GM12878 (cell line): Measurements from ENCODE around the gene SEMA4D. TPM values are rescaled to one million over a fixed set of nuclear protein-coding genes. Genes with fewer than 3 reads are reported as not detected.

Experiments used
- BACH1 ChIP-seq: fragments of 450-650 bp; IDR thresholded peaks from 2 replicates; pipeline ENCODE4 v1.6.1; 2017; ENCODE audit warnings: mild to moderate bottlenecking, borderline replicate concordance
- CHD4 ChIP-seq: fragments of 200-600 bp; sonication (generic); IDR thresholded peaks from 2 replicates; pipeline ENCODE4 v1.6.1; 2016; ENCODE audit warnings: mild to moderate bottlenecking
- EP300 ChIP-seq, 2 experiments: fragments of 150-350 bp in 1 of 2; IDR thresholded peaks; 2 replicates each; pipeline ENCODE4 v1.6.1; 2011 to 2012; ENCODE audit warnings: low read depth in 2 of 2, low read length in 2 of 2, borderline replicate concordance in 1 of 2, improper control_type of control experiment in 1 of 2, inconsistent platforms in 1 of 2; ENCODE audit not compliant: control insufficient read depth in 1 of 2
- FOS ChIP-seq: IDR thresholded peaks from 3 replicates; pipeline ENCODE4 v1.6.1; 2011; ENCODE audit warnings: borderline replicate concordance; ENCODE audit not compliant: insufficient read length; ENCODE audit errors: extremely low read depth
- KLF5 ChIP-seq: fragments of 450-650 bp; IDR thresholded peaks from 2 replicates; pipeline ENCODE4 v1.6.1; 2014; ENCODE audit warnings: mild to moderate bottlenecking; ENCODE audit not compliant: partially characterized antibody
- MEF2A ChIP-seq: IDR thresholded peaks from 2 replicates; pipeline ENCODE4 v1.6.1; 2011; ENCODE audit warnings: low read depth, mild to moderate bottlenecking, low read length, moderate library complexity; ENCODE audit not compliant: insufficient read depth
- NRF1 ChIP-seq: conservative IDR thresholded peaks from 2 replicates; pipeline ENCODE4 v1.6.1; 2011; ENCODE audit warnings: mild to moderate bottlenecking, low read depth, low read length, improper control_type of control experiment
- TBL1XR1 ChIP-seq: IDR thresholded peaks from 2 replicates; pipeline ENCODE4 v1.6.1; 2012; ENCODE audit warnings: low read depth, low read length, improper control_type of control experiment
- TCF7 ChIP-seq: IDR thresholded peaks from 2 replicates; pipeline ENCODE4 v1.6.1; 2014; ENCODE audit warnings: antibody characterized with exemption, borderline replicate concordance
- YBX1 ChIP-seq: fragments of 450-650 bp; IDR thresholded peaks from 2 replicates; pipeline ENCODE4 v1.6.1; 2016; ENCODE audit warnings: antibody characterized with exemption
- ZNF622 ChIP-seq: fragments of 450-650 bp; IDR thresholded peaks from 2 replicates; pipeline ENCODE4 v1.6.1; 2017; ENCODE audit warnings: mild to moderate bottlenecking, inconsistent platforms
- polyA plus RNA-seq, 11 experiments: library from polyadenylated mRNA; depleted of rRNA in 4 of 11; unstranded in 6 of 11; stranded (reverse) in 5 of 11; fragments of >200 nt; fragmentation: Nextera tagmentation in 4 of 11; fragmentation: Illumina TruSeq in 1 of 11; extraction: Ambion mirVana in 4 of 11; extraction: Trizol in 1 of 11; gene quantifications; 1 replicate in 1 of 11; 2 replicates in 10 of 11; pipeline versions ENCODE4 v1.2.1 to v1.2.3, GENCODE V29; 2011 to 2016; ENCODE audit warnings: inconsistent platforms in 2 of 11, missing spikeins in 2 of 11, low read depth in 1 of 11
- total RNA-seq, 4 experiments: library from RNA; depleted of rRNA in 3 of 4; stranded (reverse); fragments of >200 nt in 3 of 4; fragmentation: Illumina TruSeq in 1 of 4; extraction: Trizol in 1 of 4; gene quantifications; 2 replicates each; pipeline versions ENCODE4 v1.2.1 to v1.2.3, GENCODE V29; 2013 to 2021
- TF ChIP-seq, protein P1 (sequence below): fragments of 450-650 bp; formaldehyde crosslinking; IDR thresholded peaks from 2 replicates; pipeline ENCODE4 v1.4.0; 2020; ENCODE audit warnings: mild to moderate bottlenecking, moderate library complexity
- TF ChIP-seq, protein P2 (sequence below): IDR thresholded peaks from 2 replicates; pipeline ENCODE4 v1.6.1; 2011; ENCODE audit warnings: low read depth, low read length, improper control_type of control experiment, borderline replicate concordance
- TF ChIP-seq, protein P3 (sequence below): fragments of 450-650 bp; IDR thresholded peaks from 2 replicates; pipeline ENCODE4 v1.6.1; 2016; ENCODE audit warnings: mild to moderate bottlenecking, moderate library complexity, borderline replicate concordance
- TF ChIP-seq, protein P4 (sequence below): fragments of 450-650 bp; IDR thresholded peaks from 2 replicates; pipeline ENCODE4 v1.6.1; 2018; ENCODE audit warnings: mild to moderate bottlenecking, low read depth, moderate library complexity; ENCODE audit not compliant: partially characterized antibody

The SEMA4D gene
- total and polyA plus RNA-seq, 10 of the 15 experiments (the other 5 are each of a cell fraction or from before 2014, with no cell fraction given) = 15.1 to 136 (median 39.6) TPM

DNA sequence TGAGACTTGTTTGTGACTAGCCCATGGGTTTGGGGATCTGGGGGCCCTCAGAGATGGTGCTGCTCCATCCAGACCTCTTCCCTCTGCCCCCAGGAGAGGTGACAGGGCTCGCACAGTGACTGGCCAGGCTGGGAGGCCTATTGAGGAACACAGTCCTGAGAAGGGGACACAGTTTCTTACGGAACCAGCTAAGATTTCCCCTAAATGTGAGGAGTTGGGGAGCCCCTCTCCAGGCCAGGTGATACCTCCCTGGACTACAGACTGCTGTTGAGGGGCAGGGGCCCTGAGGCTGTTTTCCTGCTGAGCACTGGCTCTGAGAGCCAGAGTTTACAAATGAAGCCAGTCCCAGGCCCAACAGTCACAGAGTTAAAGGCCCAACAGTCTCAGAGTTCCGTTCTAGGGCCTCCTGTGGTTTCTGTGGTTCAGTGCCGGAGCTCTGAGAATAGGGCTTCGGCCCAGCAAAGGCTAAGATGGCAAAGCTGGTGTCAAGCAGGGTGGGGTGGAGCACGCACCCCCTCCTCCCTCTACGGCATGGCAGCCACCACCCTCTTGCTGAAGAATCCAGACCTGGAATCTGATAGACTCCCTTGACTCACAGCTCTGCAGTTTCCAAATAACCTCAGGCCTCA lies 1.1 kb upstream of the SEMA4D start (continued):
- TF ChIP-seq, protein P1, sequence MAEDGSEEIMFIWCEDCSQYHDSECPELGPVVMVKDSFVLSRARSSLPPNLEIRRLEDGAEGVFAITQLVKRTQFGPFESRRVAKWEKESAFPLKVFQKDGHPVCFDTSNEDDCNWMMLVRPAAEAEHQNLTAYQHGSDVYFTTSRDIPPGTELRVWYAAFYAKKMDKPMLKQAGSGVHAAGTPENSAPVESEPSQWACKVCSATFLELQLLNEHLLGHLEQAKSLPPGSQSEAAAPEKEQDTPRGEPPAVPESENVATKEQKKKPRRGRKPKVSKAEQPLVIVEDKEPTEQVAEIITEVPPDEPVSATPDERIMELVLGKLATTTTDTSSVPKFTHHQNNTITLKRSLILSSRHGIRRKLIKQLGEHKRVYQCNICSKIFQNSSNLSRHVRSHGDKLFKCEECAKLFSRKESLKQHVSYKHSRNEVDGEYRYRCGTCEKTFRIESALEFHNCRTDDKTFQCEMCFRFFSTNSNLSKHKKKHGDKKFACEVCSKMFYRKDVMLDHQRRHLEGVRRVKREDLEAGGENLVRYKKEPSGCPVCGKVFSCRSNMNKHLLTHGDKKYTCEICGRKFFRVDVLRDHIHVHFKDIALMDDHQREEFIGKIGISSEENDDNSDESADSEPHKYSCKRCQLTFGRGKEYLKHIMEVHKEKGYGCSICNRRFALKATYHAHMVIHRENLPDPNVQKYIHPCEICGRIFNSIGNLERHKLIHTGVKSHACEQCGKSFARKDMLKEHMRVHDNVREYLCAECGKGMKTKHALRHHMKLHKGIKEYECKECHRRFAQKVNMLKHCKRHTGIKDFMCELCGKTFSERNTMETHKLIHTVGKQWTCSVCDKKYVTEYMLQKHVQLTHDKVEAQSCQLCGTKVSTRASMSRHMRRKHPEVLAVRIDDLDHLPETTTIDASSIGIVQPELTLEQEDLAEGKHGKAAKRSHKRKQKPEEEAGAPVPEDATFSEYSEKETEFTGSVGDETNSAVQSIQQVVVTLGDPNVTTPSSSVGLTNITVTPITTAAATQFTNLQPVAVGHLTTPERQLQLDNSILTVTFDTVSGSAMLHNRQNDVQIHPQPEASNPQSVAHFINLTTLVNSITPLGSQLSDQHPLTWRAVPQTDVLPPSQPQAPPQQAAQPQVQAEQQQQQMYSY (CRISPR knock-in tag) = no peak
- TF ChIP-seq ZNF622 (no peak), TBL1XR1 (no peak), CHD4 (no peak), FOS (no peak), EP300 (IDR thresholded peaks at IDR 0.05; ENCODE audit: borderline replicate concordance in 1 of 2, control insufficient read depth in 1 of 2, low read depth in 2 of 2, low read length in 2 of 2) (no peak), NRF1 (no peak), YBX1 (no peak), MEF2A (peak; percentile 51), KLF5 (no peak), BACH1 (no peak), TCF7 (no peak)
- TF ChIP-seq, protein P2, sequence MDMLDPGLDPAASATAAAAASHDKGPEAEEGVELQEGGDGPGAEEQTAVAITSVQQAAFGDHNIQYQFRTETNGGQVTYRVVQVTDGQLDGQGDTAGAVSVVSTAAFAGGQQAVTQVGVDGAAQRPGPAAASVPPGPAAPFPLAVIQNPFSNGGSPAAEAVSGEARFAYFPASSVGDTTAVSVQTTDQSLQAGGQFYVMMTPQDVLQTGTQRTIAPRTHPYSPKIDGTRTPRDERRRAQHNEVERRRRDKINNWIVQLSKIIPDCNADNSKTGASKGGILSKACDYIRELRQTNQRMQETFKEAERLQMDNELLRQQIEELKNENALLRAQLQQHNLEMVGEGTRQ = no peak
- TF ChIP-seq, protein P3, sequence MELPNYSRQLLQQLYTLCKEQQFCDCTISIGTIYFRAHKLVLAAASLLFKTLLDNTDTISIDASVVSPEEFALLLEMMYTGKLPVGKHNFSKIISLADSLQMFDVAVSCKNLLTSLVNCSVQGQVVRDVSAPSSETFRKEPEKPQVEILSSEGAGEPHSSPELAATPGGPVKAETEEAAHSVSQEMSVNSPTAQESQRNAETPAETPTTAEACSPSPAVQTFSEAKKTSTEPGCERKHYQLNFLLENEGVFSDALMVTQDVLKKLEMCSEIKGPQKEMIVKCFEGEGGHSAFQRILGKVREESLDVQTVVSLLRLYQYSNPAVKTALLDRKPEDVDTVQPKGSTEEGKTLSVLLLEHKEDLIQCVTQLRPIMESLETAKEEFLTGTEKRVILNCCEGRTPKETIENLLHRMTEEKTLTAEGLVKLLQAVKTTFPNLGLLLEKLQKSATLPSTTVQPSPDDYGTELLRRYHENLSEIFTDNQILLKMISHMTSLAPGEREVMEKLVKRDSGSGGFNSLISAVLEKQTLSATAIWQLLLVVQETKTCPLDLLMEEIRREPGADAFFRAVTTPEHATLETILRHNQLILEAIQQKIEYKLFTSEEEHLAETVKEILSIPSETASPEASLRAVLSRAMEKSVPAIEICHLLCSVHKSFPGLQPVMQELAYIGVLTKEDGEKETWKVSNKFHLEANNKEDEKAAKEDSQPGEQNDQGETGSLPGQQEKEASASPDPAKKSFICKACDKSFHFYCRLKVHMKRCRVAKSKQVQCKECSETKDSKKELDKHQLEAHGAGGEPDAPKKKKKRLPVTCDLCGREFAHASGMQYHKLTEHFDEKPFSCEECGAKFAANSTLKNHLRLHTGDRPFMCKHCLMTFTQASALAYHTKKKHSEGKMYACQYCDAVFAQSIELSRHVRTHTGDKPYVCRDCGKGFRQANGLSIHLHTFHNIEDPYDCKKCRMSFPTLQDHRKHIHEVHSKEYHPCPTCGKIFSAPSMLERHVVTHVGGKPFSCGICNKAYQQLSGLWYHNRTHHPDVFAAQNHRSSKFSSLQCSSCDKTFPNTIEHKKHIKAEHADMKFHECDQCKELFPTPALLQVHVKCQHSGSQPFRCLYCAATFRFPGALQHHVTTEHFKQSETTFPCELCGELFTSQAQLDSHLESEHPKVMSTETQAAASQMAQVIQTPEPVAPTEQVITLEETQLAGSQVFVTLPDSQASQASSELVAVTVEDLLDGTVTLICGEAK = no peak
- TF ChIP-seq, protein P4, sequence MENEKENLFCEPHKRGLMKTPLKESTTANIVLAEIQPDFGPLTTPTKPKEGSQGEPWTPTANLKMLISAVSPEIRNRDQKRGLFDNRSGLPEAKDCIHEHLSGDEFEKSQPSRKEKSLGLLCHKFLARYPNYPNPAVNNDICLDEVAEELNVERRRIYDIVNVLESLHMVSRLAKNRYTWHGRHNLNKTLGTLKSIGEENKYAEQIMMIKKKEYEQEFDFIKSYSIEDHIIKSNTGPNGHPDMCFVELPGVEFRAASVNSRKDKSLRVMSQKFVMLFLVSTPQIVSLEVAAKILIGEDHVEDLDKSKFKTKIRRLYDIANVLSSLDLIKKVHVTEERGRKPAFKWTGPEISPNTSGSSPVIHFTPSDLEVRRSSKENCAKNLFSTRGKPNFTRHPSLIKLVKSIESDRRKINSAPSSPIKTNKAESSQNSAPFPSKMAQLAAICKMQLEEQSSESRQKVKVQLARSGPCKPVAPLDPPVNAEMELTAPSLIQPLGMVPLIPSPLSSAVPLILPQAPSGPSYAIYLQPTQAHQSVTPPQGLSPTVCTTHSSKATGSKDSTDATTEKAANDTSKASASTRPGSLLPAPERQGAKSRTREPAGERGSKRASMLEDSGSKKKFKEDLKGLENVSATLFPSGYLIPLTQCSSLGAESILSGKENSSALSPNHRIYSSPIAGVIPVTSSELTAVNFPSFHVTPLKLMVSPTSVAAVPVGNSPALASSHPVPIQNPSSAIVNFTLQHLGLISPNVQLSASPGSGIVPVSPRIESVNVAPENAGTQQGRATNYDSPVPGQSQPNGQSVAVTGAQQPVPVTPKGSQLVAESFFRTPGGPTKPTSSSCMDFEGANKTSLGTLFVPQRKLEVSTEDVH = no peak
